NCI-H1105 (cell line): Measurements from ENCODE around the gene KIF3A.

ENCODE experiments used
- DNase-seq: peaks from one replicate; lab custom pipeline; 2025; lab: John Stamatoyannopoulos, UW

KIF3A gene

GRCh38 chr5:132753135-132753987, 16.0 kb upstream of the KIF3A start:
- DNase-seq = no peak

- DNase-seq = no peak
Measured at GRCh38 chr5:132752581-132753125, 15.3 kb upstream of the KIF3A start.

DNA sequence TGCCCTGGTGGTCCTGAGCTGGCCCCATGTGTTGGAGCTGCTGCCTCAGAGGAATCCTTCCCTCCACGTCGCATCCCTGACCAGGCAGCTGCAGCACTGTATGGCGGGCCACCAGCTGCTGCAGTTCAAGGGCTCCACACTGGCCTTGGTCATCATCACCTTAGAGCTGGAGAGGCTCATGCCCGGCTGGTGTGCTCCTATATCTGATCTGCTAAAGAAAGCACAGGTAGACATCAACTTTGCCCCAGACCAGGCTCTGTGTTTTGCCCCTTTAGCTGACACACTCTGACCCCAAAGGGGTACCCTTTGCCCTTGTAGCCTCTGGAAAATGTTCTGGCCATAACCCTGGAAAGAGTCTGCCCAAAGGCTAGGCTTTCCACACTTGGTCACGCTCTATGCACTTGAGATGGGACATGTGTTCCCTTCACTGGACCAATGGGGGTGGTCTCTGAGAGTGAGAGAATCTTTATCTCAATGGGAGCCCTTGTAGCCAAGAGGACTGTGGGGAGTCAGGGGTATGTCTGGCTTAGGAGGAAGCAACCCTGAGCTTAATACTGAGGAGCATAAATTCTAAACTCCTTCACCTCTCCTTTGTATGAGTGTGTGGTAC, 14.7 kb upstream of the KIF3A start:
- no peak for DNase-seq

DNA sequence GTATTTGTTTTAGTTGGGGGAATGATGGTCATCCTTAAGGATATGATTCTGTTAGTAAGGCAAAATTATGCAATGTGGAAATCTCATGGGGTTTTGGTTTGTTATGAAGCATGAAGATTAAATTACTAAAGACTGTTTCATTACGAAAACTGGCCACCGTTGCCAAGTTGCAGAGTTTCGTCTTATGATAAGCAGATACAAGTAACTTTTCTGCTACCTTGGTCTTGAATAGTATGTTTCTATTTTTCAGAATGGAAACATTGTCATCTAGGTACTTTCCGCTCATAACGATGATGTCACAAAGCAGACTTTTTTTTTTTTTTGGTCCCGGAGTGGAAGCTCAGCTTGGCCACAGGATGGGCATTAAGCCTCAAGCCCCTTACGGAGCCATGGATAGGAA, 14.1 kb upstream of the KIF3A start:
- DNase-seq = no peak

DNA sequence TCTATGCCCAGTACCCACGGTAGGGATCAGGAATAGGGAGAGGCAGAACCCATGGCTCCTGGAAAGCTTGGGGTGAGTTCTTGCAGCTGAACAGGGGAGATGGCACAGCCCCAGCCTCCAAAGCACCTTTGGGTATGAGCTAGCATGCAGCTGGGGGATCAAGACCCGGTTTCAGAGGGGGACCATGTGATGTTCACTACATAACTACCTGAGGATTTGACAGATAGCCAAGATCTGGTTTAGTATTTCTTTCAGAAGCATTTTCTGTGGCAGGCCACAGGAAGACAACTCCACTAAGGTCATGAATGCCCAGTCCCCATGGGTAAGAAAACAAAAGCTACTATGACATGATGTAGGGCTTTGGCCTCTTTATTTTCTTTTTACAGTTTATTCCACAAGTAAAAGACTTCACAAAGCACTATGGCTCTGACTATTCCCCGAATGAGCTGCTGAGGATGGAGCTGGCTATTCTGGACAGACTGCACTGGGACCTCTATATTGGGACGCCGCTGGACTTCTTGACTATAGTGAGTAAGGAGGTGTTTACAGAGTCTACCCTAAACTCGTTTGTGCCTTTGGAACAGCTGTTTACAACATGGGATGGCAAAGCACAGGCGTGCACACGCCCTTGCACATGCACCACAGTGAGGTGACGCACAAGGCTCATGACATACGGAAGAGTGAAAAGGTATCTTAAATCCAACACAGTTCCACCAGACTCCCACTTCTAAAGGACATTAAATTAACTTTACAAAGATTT, 13.3 kb upstream of the KIF3A start:
- no peak for DNase-seq

GRCh38 chr5:132749506-132749905, 12.2 kb upstream of the KIF3A start:
- no peak for DNase-seq

DNA sequence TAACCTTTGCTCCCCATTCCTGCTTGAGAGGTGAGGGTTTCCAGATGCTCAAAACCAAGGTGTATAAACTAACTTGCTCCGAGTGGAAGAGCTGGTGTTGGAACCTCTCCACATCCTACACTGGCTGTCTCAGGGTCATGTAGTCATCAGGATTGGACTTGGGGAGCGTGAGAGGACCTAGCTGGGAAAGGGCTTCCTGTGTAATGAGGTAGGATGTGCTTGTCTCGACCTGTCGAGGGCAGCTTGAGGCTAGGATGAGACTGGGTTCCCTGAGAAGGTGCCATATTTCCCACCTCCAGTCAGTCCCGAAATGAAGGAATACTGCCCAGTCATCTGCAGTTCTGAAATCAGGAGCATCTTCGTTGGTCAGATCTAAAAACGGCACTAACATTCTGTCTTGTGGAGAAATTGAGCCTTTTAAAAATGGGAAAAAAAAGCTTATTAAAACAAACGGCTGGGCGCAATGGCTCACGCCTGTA, 11.2 kb upstream of the KIF3A start:
- no peak for DNase-seq

DNA sequence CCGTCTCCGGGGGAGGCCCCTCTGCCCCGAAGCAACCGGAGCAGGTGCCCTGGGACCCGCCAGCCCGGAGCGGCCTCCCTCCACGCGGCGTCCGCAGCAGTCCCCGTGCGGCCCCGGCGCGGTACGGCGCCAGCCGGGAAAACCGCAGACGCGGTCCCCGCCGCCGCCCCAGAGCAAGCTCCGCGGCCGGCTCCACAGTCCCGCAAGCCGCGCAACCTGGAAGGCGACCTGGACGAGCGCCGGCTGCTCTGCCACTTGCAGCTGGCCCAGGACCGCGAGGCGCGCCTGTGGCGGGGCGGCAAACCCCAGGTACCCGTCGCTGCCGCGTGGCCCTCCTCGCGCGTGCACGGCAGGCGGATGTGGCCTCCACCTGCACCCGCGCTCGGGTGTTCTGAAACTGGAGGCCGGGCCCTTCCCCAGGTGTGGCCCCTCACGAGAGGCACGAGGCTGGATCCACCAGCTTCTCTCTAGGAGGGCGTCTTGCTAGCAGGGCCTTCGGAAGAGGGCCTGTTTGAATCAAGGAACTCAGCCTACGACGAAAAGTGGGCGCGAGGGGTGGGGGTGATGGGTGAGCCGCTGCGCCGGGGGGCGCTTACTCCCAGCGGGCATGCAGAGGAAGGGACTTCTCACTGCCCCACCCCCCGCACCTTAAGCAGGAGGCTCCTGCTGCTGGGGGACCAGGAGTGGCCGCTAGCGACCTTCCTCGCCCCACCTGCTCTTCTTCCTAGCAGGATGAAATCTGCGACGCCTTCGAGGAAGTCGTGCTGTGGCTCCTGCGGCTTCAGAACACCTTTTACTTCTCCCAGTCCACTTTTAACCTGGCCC, 10.5 kb upstream of the KIF3A start:
- no peak for DNase-seq

DNA sequence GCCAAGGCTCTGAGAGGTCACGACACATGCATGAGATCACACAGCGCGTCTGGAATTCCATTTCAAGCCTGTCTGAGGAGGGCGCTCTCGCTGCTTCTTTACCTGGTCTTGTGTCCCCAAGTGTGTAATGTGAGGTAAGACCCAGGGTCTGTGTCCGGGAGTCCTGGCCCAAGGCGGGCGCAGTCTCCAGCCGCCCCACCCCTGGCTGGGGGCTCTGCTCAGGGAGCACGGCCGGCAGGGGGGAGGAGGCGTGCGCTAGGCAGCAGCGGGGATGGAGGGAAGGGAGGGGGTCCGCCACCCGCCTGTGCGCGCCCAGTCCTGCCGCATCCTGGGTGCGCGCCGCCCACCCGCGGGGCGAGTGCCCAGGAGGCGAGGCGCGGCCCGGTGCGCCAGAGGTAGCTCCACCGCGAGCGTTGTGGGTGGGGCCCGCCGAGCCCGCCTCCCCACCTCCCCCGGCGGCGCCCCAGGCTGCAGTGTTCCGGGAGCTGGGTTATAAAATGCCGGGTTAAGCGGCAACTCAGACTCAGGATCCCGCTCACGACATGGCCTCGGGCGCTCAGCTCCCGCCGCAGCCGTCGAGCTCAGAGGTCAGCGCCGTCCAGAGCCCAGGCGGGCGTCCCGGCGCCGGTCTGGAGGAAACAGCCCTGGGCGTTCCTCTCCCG, 9.7 kb upstream of the KIF3A start, which contains the start of gene CCNI2:
TSS of gene CCNI2 (plus strand) at position 473 of the 662 bp plus-strand sequence. CDS start at position 543, 70 bp downstream.
- DNase-seq = no peak

DNA sequence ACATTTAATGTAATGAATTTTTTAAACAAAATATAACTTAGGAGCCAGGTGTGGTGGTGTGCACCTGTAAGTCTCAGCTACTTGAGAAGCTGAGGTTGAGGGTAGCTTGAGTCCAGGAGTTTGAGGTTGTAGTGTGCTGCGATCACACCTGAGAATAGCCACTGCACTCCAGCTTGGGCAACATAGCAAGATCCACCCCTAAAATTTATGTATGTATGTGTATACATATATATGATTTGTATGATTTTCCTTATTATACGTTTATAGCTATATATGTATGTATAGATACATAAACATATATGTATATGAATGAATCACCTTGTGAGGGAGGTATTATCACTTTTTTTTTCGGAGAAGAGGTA, 9.2 kb upstream of the KIF3A start:
- DNase-seq = no peak

DNA sequence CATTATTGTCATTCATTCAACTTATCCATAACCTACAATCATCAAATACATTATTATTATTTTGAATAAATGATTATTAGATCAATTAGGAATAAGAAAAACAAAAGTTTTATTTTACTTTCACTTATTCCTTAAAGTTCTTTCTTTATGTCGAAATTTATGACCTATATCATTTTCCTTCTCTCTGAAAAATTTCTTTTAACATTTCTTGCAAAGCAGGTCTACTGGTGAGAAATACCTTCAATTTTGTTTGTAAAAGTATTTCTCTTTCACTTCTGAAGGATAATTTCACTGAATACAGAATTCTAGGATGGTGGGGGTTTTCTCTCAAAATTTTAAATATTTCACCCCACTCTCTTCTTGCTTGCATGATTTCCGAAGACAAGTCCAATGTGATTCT, 7.3 kb upstream of the KIF3A start:
- DNase-seq = no peak

GRCh38 chr5:132742626-132743025, 5.3 kb upstream of the KIF3A start:
- DNase-seq = no peak

GRCh38 chr5:132742158-132742557, 4.8 kb upstream of the KIF3A start:
- DNase-seq = no peak

GRCh38 chr5:132739232-132739631, 1.9 kb upstream of the KIF3A start:
- DNase-seq = no peak

GRCh38 chr5:132737982-132738681, 786 bp upstream of the KIF3A start:
- DNase-seq = no peak

DNA sequence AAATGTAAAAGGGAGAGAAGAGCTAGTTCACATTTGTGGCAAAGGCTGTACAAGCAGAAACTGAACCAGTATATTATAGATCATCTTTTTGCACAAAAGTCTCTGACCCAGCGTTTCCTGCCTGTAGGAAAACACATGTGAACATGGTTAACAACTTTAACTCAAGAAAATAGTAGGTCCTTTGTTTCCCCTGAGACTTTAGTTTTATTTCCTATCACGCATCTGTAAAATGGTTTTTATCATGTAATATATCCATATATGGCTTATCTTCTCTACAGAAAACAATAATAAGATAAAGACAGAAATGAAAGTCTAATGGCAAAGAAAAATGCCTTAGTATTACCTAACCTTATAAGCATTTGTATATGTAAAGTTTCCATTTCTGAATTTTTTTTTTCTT, 2.7 kb downstream of the KIF3A start:
- no peak for DNase-seq

- no peak for DNase-seq
Measured at GRCh38 chr5:132733499-132734148, 3.7 kb downstream of the KIF3A start.

DNA sequence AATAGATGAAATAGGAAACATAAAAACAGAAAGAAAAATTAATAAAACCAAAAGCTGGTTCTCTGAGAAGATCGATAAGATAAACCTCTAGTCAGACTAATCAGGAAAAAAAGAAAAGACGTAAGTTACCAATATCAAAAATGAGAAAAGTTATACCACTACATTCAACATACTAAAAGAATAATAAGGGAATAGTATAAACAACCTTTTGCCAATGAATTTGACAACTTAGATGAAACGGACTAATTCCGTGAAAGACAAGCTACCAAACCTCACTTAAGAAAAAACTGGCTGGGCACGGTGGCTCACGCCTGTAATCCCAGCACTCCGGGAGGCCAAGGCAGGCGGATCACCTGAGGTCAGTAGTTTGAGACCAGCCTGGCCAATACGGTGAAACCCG, 7.5 kb downstream of the KIF3A start:
- no peak for DNase-seq

- no peak for DNase-seq
Measured at GRCh38 chr5:132725745-132726144, 11.6 kb downstream of the KIF3A start.
